ENCODE data around the gene SLC16A12. TPM values are rescaled to one million over a fixed set of nuclear protein-coding genes. Genes with fewer than 3 reads are reported as not detected.

The SLC16A12 gene
- total and polyA plus RNA-seq, 2 of the 4 experiments (the other 2 are of a cell fraction) = 1.4 to 1.6 TPM

GRCh38 chr10:89404104-89405047, 131.0 kb downstream of the SLC16A12 start:
- Histone ChIP-seq H2AK5ac (ENCODE audit: low read depth, low read length) (no peak overlapping the region), H3K36me3 (ENCODE audit: control insufficient read depth, insufficient read depth, low read length) (peaks cover 4% of the 10 kb centered on the region; the same call in 1 of the 2 replicates), H3K27me3 (ENCODE audit: control insufficient read depth, insufficient read depth, low read length) (no peaks in the 10 kb centered on the region), H3K4me2 (ENCODE audit: low read depth, low read length) (no peak overlapping the region), H2BK5ac (ENCODE audit: low read depth, low read length, poor library complexity, severe bottlenecking) (no peak overlapping the region), H3K56ac (ENCODE audit: extremely low read depth, insufficient read depth, low read length) (no peak overlapping the region), H3K14ac (replicated peaks; ENCODE audit: low read depth, low read length) (no peak overlapping the region), H3K27ac (ENCODE audit: insufficient read depth, low read length) (no peak overlapping the region), H3K23ac (ENCODE audit: low read depth, low read length) (no peak overlapping the region), H3K4me3 (ENCODE audit: insufficient read depth, low read depth, low read length) (no peak overlapping the region), H3K4ac (ENCODE audit: low read depth, low read length) (no peak overlapping the region), H3K9me3 (ENCODE audit: control insufficient read depth, insufficient read depth, low read length) (no peaks in the 10 kb centered on the region), H4K5ac (ENCODE audit: low read depth, low read length) (no peak overlapping the region), H3K9me1 (ENCODE audit: insufficient read depth, low read length) (no peaks in the 10 kb centered on the region), H4K91ac (ENCODE audit: insufficient read depth, low read depth, low read length) (no peak overlapping the region), H3K79me1 (ENCODE audit: low read depth in 1 of 2, low read length in 2 of 2) (no peaks in the 10 kb centered on the region), H3K18ac (ENCODE audit: low read depth, low read length) (no peak overlapping the region), H2BK120ac (ENCODE audit: low read depth, low read length) (no peak overlapping the region), H4K8ac (ENCODE audit: low read depth in 2 of 2, low read length in 2 of 2) (no peak overlapping the region), H2AK9ac (replicated peaks; ENCODE audit: low read depth, low read length, poor library complexity) (no peak overlapping the region), H2BK15ac (ENCODE audit: low read depth, low read length) (no peak overlapping the region), H2AFZ (replicated peaks; ENCODE audit: low read length, poor library complexity) (no peak overlapping the region), H4K20me1 (ENCODE audit: insufficient read depth, low read length) (no peaks in the 10 kb centered on the region), H3K4me1 (ENCODE audit: control insufficient read depth, insufficient read depth, low read length) (no peaks in the 10 kb centered on the region), H3K9ac (ENCODE audit: low read depth, low read length) (no peak overlapping the region), H2BK20ac (ENCODE audit: low read depth, low read length) (no peak overlapping the region)
- TF ChIP-seq USF2 (IDR thresholded peaks at IDR 0.05; ENCODE audit: low read depth, low read length) (no peak), BHLHE40 (IDR thresholded peaks at IDR 0.05; ENCODE audit: low read depth, low read length) (no peak), FOS (IDR thresholded peaks at IDR 0.05; ENCODE audit: low read depth, low read length) (no peak), MXI1 (IDR thresholded peaks at IDR 0.05; ENCODE audit: borderline replicate concordance, low read depth, low read length) (no peak), MAFK (IDR thresholded peaks at IDR 0.05; ENCODE audit: low read depth, low read length) (no peak)
- TF ChIP-seq, protein P1, sequence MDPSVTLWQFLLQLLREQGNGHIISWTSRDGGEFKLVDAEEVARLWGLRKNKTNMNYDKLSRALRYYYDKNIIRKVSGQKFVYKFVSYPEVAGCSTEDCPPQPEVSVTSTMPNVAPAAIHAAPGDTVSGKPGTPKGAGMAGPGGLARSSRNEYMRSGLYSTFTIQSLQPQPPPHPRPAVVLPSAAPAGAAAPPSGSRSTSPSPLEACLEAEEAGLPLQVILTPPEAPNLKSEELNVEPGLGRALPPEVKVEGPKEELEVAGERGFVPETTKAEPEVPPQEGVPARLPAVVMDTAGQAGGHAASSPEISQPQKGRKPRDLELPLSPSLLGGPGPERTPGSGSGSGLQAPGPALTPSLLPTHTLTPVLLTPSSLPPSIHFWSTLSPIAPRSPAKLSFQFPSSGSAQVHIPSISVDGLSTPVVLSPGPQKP (IDR thresholded peaks at IDR 0.05; ENCODE audit: borderline replicate concordance, low read depth, low read length) = no peak
- ATAC-seq (ENCODE audit: low read depth) (no peak), DNase-seq (peak; percentile 12)
- intact Hi-C loops (cut with micrococcal nuclease) (no loop called here), in situ Hi-C loops (cut with MboI; ENCODE audit: low sequenced_read_pairs) (no loop called here), dilution Hi-C loops (cut with HindIII; ENCODE audit: low sequenced_read_pairs, unreplicated experiment) (no loop called here)
- no TSS peak for BruUV-seq (replicated peaks)
- CTCF ChIA-PET = no interaction called here
- 91% methylated on average over 4 of the region's 11 CpGs; no CpG with 5 or more reads in 1 of the 2 experiments for WGBS, 2 experiments (ENCODE audit: extremely low coverage in 2 of 2, insufficient read length in 1 of 2)
- POLR2A ChIA-PET (ENCODE audit: unreplicated experiment) = no interaction called here

All from IMR-90 (cell line).